HepG2 (cell line): ENCODE measurements around the gene RNF11.

Experiments
- CTCF ChIP-seq: sonication (generic); formaldehyde crosslinking; IDR thresholded peaks from 2 replicates; pipeline ENCODE4 v1.5.0; 2020; ENCODE audit warnings: mild to moderate bottlenecking, missing genetic modification reagents, moderate library complexity
- HNRNPK ChIP-seq: fragments of 200-400 bp; formaldehyde crosslinking; IDR thresholded peaks from 2 replicates; pipeline ENCODE4 v1.6.1; 2018; ENCODE audit warnings: low read length, low read depth, moderate library complexity, mild to moderate bottlenecking; ENCODE audit not compliant: poor library complexity, severe bottlenecking
- MAZ ChIP-seq, 2 experiments: sonication (generic) in 1 of 2; formaldehyde crosslinking in 1 of 2; IDR thresholded peaks; 2 replicates each; pipeline versions ENCODE4 v1.5.0 to v1.6.1; 2012 to 2020; ENCODE audit warnings: low read depth in 2 of 2, mild to moderate bottlenecking in 2 of 2, borderline replicate concordance in 1 of 2, improper control_type of control experiment in 1 of 2, low read length in 1 of 2, missing genetic modification reagents in 1 of 2, moderate library complexity in 1 of 2
- SKIL ChIP-seq: sonication (generic); formaldehyde crosslinking; IDR thresholded peaks from 2 replicates; pipeline ENCODE4 v1.8.0; 2022; ENCODE audit warnings: missing genetic modification reagents, mild to moderate bottlenecking, moderate library complexity, borderline replicate concordance
- SRF ChIP-seq: IDR thresholded peaks from 2 replicates; pipeline ENCODE4 v1.6.1; 2011; ENCODE audit warnings: mild to moderate bottlenecking, low read depth, low read length, moderate library complexity
- ZNF766 ChIP-seq: sonication (generic); formaldehyde crosslinking; IDR thresholded peaks from 2 replicates; pipeline ENCODE4 v1.5.0; 2020; ENCODE audit warnings: missing genetic modification reagents, borderline replicate concordance

GRCh38 chr1:51252366-51252765 is 16.3 kb downstream of the RNF11 start:
- TF ChIP-seq MAZ (IDR thresholded peaks at IDR 0.05; ENCODE audit: borderline replicate concordance, low read depth, low read length) = no peak
- no peak for TF ChIP-seq MAZ (CRISPR knock-in tag; IDR thresholded peaks at IDR 0.05; ENCODE audit: low read depth)
- no peak for TF ChIP-seq SRF
- no peak for TF ChIP-seq SKIL (CRISPR knock-in tag)
- no peak for TF ChIP-seq ZNF766
- TF ChIP-seq HNRNPK = no peak
- no peak for TF ChIP-seq CTCF (CRISPR knock-in tag)
